Liver (tissue), 9 donors: ENCODE results near the gene SLX4. TPM values are rescaled to one million over a fixed set of nuclear protein-coding genes. Genes with fewer than 3 reads are reported as not detected.

Experiments used
- DNase-seq: peaks from one replicate; pipeline ENCODE4 v3.0.0-alpha.2; 2017; ENCODE audit warnings: low spot score
- H3K27ac ChIP-seq, 2 donors: one replicate each; pipeline ENCODE4 v1.7.0; 2013; ENCODE audit warnings: inconsistent platforms in 2 of 2, low read length in 2 of 2, control low read depth in 1 of 2, low read depth in 1 of 2, mild to moderate bottlenecking in 1 of 2
- H3K27me3 ChIP-seq, 4 donors: one replicate each; pipeline versions ENCODE4 v1.6.1 to v1.7.0; 2013; ENCODE audit warnings: low read length in 3 of 4, inconsistent platforms in 1 of 4, mild to moderate bottlenecking in 1 of 4, moderate library complexity in 1 of 4; ENCODE audit not compliant: control insufficient read depth in 4 of 4, insufficient read depth in 4 of 4
- H3K36me3 ChIP-seq, 4 donors: one replicate each; pipeline versions ENCODE4 v1.6.1 to v1.7.0; 2013; ENCODE audit warnings: low read length in 3 of 4, mild to moderate bottlenecking in 3 of 4, low read depth in 1 of 4, moderate library complexity in 1 of 4; ENCODE audit not compliant: control insufficient read depth in 4 of 4, insufficient read depth in 3 of 4
- H3K4me1 ChIP-seq, 4 donors: one replicate each; pipeline versions ENCODE4 v1.6.1 to v1.7.0; 2013; ENCODE audit warnings: low read length in 3 of 4, mild to moderate bottlenecking in 3 of 4, moderate library complexity in 1 of 4; ENCODE audit not compliant: control insufficient read depth in 4 of 4, insufficient read depth in 4 of 4
- H3K4me3 ChIP-seq, 3 donors: one replicate each; pipeline versions ENCODE4 v1.6.1 to v1.7.0; 2013; ENCODE audit warnings: low read length in 3 of 3, control low read depth in 1 of 3, low read depth in 1 of 3, mild to moderate bottlenecking in 1 of 3
- H3K9ac ChIP-seq, 2 donors: one replicate each; pipeline ENCODE4 v1.7.0; 2013; ENCODE audit warnings: low read length in 2 of 2, mild to moderate bottlenecking in 2 of 2, moderate library complexity in 2 of 2, control low read depth in 1 of 2, low read depth in 1 of 2
- H3K9me3 ChIP-seq, 4 donors: one replicate each; pipeline versions ENCODE4 v1.6.1 to v1.7.0; 2013; ENCODE audit warnings: low read length in 3 of 4; ENCODE audit not compliant: control insufficient read depth in 4 of 4
- EGR1 ChIP-seq, 2 donors: IDR thresholded peaks; 2 replicates each; pipeline ENCODE4 v1.6.1; 2016 to 2018; ENCODE audit warnings: antibody characterized with exemption in 2 of 2, low read depth in 2 of 2
- FOXA1 ChIP-seq: IDR thresholded peaks from 2 replicates; pipeline ENCODE4 v1.6.1; 2016; ENCODE audit warnings: antibody characterized with exemption
- FOXA2 ChIP-seq: IDR thresholded peaks from 2 replicates; pipeline ENCODE4 v1.6.1; 2016; ENCODE audit warnings: antibody characterized with exemption
- GABPA ChIP-seq, 2 donors: IDR thresholded peaks in 1 of 2; conservative IDR thresholded peaks in 1 of 2; 2 replicates each; pipeline ENCODE4 v1.6.1; 2016; ENCODE audit warnings: antibody characterized with exemption in 2 of 2, mild to moderate bottlenecking in 1 of 2, moderate library complexity in 1 of 2
- HNF4A ChIP-seq, 2 donors: conservative IDR thresholded peaks; 2 replicates each; pipeline ENCODE4 v1.6.1; 2016; ENCODE audit warnings: antibody characterized with exemption in 2 of 2, mild to moderate bottlenecking in 2 of 2
- HNF4G ChIP-seq: IDR thresholded peaks from 2 replicates; pipeline ENCODE4 v1.6.1; 2016; ENCODE audit warnings: antibody characterized with exemption
- NR2F2 ChIP-seq: IDR thresholded peaks from 2 replicates; pipeline ENCODE4 v1.6.1; 2016; ENCODE audit warnings: antibody characterized with exemption
- RAD21 ChIP-seq, 2 donors: IDR thresholded peaks; 2 replicates each; pipeline ENCODE4 v1.6.1; 2016; ENCODE audit warnings: antibody characterized with exemption in 2 of 2, mild to moderate bottlenecking in 2 of 2
- RXRA ChIP-seq, 2 donors: IDR thresholded peaks; 2 replicates each; pipeline ENCODE4 v1.6.1; 2017 to 2018; ENCODE audit warnings: antibody characterized with exemption in 2 of 2, mild to moderate bottlenecking in 1 of 2
- TAF1 ChIP-seq: conservative IDR thresholded peaks from 2 replicates; pipeline ENCODE4 v1.6.1; 2016; ENCODE audit warnings: antibody characterized with exemption, mild to moderate bottlenecking
- YY1 ChIP-seq: IDR thresholded peaks from 2 replicates; pipeline ENCODE4 v1.6.1; 2016; ENCODE audit warnings: antibody characterized with exemption, mild to moderate bottlenecking
- whole genome bisulfite sequencing: extraction: QIAGEN DNeasy Blood & Tissue Kit; methylation state at CpG from one replicate; pipeline ENCODE4 v1.1.7; 2013; 5-methylcytosine and 5-hydroxymethylcytosine counted together
- polyA plus RNA-seq, 2 donors: library from polyadenylated mRNA; stranded (reverse) in 1 of 2; unstranded in 1 of 2; fragments of 200-250 nt in 1 of 2; fragments of >200 nt in 1 of 2; fragmentation: Nextera tagmentation in 1 of 2; extraction: Ambion mirVana in 1 of 2; gene quantifications; one replicate each; pipeline versions ENCODE4 v1.2.1 to v1.2.3, GENCODE V29; 2013 to 2015
- total RNA-seq, 2 donors: library from RNA; depleted of rRNA; stranded (reverse); fragments of >200 nt; gene quantifications; one replicate each; pipeline ENCODE4 v1.2.3, GENCODE V29; 2014
- TF ChIP-seq, protein P1 (sequence below): fragments of 150-350 bp; IDR thresholded peaks from 2 replicates; pipeline ENCODE4 v1.5.1; 2017; ENCODE audit warnings: improper control_type of control experiment, low read depth, low read length; ENCODE audit not compliant: missing input control
- TF ChIP-seq, protein P2 (sequence below): IDR thresholded peaks from 2 replicates; pipeline ENCODE4 v1.6.1; 2016; ENCODE audit warnings: antibody characterized with exemption
- TF ChIP-seq, protein P3 (sequence below): IDR thresholded peaks from 2 replicates; pipeline ENCODE4 v1.6.1; 2016; ENCODE audit warnings: antibody characterized with exemption
- donor health status: healthy.
- donor health status: healthy.
- donor health status: healthy.
- donor health status: healthy.
- donor health status: healthy.

Gene SLX4
- total and polyA plus RNA-seq, 4 donors = 0.32 to 4.9 (median 1.3) TPM

DNA sequence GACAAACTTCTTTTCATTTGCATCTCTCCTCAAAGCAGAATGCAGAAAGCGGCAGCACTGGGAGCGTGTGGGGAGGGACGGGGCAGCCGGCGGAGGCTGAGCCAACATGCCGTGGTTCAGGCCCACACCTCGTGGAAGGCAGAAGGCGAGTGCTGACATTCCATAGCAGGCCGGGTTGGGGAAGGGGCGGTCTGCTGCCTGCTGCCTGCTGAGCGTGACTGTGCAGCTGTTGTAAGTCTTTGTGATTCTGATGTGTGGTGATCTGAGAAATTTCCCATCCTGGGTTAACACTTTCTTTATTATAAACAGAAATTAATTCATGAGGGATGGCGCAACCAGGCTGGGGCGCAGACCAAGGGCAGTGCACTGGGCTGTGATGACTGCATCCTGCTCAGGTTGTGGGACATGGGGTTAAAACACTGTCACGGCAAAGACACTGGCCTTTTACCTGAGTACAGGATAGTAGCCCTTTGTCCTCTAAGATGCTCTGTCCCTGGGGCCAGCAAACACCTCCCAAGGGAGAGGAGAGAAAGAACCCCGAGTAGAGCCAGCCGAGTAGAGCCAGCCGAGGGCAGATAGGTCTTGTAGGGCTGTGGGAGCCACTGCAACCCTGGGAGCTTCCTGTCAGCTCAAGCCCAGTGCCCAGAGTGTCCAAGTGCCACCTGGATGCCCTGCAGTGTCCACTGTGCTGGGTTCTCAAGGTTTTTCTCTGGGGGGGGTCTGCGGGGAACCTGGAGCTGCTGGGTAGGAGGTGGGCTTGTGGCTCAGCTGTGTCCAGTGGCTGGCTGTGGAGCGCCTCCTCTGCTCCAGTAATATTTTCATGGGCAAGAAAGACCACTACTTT, 34.3 kb upstream of the SLX4 start (continued):
- TF ChIP-seq, protein P1, sequence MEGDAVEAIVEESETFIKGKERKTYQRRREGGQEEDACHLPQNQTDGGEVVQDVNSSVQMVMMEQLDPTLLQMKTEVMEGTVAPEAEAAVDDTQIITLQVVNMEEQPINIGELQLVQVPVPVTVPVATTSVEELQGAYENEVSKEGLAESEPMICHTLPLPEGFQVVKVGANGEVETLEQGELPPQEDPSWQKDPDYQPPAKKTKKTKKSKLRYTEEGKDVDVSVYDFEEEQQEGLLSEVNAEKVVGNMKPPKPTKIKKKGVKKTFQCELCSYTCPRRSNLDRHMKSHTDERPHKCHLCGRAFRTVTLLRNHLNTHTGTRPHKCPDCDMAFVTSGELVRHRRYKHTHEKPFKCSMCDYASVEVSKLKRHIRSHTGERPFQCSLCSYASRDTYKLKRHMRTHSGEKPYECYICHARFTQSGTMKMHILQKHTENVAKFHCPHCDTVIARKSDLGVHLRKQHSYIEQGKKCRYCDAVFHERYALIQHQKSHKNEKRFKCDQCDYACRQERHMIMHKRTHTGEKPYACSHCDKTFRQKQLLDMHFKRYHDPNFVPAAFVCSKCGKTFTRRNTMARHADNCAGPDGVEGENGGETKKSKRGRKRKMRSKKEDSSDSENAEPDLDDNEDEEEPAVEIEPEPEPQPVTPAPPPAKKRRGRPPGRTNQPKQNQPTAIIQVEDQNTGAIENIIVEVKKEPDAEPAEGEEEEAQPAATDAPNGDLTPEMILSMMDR = no peak
- TF ChIP-seq, protein P2, sequence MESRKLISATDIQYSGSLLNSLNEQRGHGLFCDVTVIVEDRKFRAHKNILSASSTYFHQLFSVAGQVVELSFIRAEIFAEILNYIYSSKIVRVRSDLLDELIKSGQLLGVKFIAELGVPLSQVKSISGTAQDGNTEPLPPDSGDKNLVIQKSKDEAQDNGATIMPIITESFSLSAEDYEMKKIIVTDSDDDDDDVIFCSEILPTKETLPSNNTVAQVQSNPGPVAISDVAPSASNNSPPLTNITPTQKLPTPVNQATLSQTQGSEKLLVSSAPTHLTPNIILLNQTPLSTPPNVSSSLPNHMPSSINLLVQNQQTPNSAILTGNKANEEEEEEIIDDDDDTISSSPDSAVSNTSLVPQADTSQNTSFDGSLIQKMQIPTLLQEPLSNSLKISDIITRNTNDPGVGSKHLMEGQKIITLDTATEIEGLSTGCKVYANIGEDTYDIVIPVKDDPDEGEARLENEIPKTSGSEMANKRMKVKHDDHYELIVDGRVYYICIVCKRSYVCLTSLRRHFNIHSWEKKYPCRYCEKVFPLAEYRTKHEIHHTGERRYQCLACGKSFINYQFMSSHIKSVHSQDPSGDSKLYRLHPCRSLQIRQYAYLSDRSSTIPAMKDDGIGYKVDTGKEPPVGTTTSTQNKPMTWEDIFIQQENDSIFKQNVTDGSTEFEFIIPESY = no peak
- TF ChIP-seq GABPA (IDR thresholded peaks at IDR 0.05 in 1 of 2, conservative IDR thresholded peaks at IDR 0.05 in 1 of 2) = no peak

DNA sequence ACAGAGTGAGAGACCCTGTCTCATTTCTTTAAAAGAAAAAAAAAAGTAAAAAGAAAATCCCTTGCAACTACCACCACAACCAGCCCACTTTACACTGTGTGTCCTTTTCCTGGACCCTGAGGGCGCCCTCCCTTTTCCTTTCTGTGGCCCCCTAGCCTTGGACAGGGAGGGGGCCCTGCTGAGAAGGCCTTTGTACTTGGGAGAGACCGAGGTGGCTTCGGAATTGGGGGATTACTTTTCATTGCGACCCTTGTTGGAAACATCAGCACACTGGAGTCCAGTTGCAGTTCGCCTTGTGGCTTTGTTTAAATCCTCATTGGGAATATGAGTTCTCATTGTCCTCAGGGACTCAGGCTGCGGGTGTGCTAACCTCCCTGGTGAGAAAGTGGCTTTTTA, 33.7 kb upstream of the SLX4 start:
- TF ChIP-seq RXRA (IDR thresholded peaks at IDR 0.05) (no peak), FOXA1 (no peak), FOXA2 (no peak), EGR1 (IDR thresholded peaks at IDR 0.05; ENCODE audit: low read depth in 2 of 2) (no peak), HNF4G (no peak), YY1 (no peak), NR2F2 (no peak), HNF4A (conservative IDR thresholded peaks at IDR 0.05) (no peak), TAF1 (no peak), RAD21 (IDR thresholded peaks at IDR 0.05) (no peak)
- TF ChIP-seq, protein P3, sequence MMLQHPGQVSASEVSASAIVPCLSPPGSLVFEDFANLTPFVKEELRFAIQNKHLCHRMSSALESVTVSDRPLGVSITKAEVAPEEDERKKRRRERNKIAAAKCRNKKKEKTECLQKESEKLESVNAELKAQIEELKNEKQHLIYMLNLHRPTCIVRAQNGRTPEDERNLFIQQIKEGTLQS = no peak
- WGBS = 86% methylated on average over 6 of the region's 6 CpGs
- peaks cover 0 to 8% (median under 1%) of the 10 kb centered on the region in 4 donors for H3K36me3 ChIP-seq

DNA sequence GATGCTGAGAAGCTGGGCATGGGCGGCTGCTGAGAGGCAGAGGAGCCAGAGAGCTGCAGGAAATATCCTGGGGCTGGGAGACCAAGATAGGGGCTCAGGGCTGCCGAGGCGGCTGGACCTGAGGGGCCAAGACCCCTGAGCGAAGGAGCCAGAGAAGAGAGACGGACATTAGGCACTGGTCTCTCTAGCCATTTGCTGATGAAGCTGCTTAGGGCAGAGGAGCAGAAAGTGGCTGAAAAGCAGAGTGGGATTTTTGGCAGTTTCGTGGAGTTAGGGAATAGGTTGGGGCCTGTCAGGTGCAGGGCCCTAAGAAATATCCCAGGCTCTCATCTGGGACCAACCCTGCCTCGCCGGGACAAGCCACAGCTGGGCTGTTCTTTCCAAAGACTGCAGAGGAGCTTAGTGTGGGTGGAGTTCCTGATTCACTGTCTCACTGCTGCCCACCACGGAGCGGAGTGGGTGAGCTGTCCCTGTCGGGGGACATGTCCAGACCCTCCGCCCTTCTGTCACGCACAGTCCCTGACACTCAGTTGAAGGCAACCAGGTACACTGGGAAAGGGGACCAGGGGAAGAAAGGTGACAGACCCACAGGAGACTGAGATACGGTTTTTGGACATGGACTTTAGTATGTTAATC, 31.8 kb upstream of the SLX4 start:
- H3K36me3 ChIP-seq = peaks cover 0 to 8% (median under 1%) of the 10 kb centered on the region in 4 donors

More for the DNA sequence above, 33.7 kb upstream of the SLX4 start:
- no peak for DNase-seq
- no peaks in the 10 kb centered on the region for H3K9me3 ChIP-seq
- no peak overlapping the region for H3K9ac ChIP-seq
- H3K27ac ChIP-seq = no peak overlapping the region
- H3K4me1 ChIP-seq = peaks cover 0 to 8% (median 3%) of the 10 kb centered on the region in 4 donors
- H3K27me3 ChIP-seq = no peaks in the 10 kb centered on the region
- H3K4me3 ChIP-seq = no peak overlapping the region

More for the DNA sequence above, 31.8 kb upstream of the SLX4 start:
- no peak overlapping the region for H3K9ac ChIP-seq
- H3K27ac ChIP-seq = no peak overlapping the region
- 97% methylated on average over 14 of the region's 14 CpGs for WGBS
- DNase-seq = no peak
- TF ChIP-seq YY1 (no peak), HNF4A (conservative IDR thresholded peaks at IDR 0.05) (no peak), FOXA2 (no peak), RAD21 (IDR thresholded peaks at IDR 0.05) (no peak), NR2F2 (no peak), HNF4G (no peak), TAF1 (no peak), EGR1 (IDR thresholded peaks at IDR 0.05; ENCODE audit: low read depth in 2 of 2) (no peak)
- TF ChIP-seq, protein P3 = no peak
- TF ChIP-seq, protein P1 = no peak
- H3K4me3 ChIP-seq = no peak overlapping the region
- peaks cover 0 to 8% (median 3%) of the 10 kb centered on the region in 4 donors for H3K4me1 ChIP-seq
- H3K27me3 ChIP-seq = no peaks in the 10 kb centered on the region
- no peaks in the 10 kb centered on the region for H3K9me3 ChIP-seq
